ENCODE measurements around the gene PGAP2.

DNA sequence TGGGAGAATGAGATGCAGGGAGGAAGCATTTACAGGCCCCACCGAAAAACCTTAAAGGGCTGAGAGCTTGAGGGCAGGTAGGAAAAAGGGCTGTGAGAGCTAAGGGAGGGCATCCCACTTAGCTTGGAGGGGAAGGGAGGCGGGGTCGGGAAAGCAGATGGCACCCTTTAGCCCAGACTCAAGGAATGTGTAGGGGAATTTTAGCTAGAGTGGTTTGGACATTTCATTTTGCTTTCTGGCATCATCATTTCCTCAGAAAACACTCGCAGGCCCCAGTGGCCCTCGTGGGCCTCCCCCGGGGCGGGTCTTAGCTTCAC, 46.3 kb downstream of the PGAP2 start:
- TF ChIP-seq POLR2AphosphoS5 (IDR thresholded peaks at IDR 0.05; ENCODE audit: low read depth, low read length) (no peak), POLR2A (IDR thresholded peaks at IDR 0.05; ENCODE audit: low read depth, low read length) (no peak), TAF1 (IDR thresholded peaks at IDR 0.05; ENCODE audit: low read depth, low read length) (no peak)
